GM21367 (cell line): ENCODE data around the gene ATF2.

Experiments
- ATAC-seq: cut with Tn5 transposase; IDR thresholded peaks from one replicate; pipeline ENCODE4 v1.9.1; 2021; ENCODE audit not compliant: unreplicated experiment

Gene ATF2

DNA sequence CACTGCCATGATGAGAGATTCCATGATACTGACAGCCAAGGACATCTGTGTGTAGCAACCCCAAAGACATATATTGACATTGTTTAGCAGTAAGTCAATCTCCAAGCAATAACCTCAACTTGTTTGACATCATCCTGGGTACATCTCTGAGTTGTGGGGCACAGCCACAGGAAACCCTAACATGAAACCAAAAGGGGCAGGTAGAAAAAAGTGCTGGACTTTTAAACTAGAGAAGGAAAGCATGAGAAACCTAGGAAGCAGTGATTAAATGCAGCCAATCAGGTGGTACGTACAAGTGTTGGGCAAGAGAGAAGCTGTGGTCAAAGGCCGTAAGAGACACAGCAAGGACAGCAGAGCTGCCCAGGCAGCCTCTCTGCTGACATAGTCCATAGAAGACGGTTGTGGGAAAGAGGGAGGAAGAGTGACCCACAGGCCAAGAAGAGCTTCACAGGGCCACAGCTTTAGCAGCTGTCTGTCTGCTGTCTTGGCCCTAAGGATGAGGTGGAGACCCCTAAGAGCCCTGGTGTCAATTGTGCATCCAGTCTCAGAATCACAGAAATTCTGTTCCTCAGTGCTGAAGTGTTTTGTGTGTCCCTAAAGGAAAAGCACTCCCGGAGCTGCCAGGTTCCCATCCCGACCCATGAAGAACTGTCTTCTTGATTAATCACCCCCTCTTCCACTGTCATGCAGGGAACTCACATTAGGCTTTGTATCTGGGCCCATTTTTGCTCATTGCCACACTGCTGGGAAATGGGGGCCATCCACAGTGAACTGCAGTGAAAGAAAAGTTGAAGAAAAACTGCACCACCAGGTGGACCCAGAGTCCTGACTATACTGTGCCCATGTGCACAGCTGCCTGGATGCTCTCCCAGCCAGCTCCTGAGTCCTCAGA, 137.4 kb downstream of the ATF2 start:
- ATAC-seq: peak; percentile 70

DNA sequence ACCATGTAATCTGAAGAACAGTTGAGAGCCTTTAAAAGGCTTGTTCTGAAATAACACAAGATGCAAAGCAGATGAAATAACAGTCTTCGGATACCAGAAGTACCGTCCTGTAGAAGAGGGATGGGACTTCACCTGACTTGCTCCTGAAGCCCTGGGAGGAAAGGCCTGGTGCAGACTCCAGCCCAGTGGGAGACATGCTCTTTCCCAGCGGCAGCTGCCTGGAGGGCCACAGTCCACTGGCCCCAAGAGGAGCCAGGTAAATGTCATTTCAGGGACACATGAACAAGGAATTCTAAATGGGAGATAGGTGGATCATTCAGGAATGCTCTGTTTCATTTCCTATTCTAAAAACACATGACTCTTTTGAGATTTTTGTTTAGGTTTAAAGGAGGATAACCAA, 140.2 kb downstream of the ATF2 start:
- ATAC-seq: no peak

DNA sequence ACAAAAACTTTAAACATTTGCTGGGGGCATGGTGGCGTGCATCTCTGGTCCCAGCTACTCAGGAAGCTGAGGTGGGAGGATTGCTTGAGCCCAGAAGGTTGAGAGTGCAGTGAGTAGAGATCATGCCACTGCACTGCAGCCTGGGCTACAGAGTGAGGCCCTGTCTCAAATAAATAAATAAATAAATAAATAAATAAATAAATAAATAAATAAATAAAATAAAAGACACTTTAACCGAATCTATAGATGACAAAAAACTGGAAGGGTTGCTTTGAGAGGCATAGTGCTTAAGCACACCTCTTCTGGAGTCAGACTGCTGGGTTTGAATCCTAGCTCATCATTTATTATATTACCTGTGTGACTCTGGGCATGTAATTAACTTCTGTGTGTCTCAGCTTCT, 141.6 kb downstream of the ATF2 start:
- ATAC-seq: no peak

DNA sequence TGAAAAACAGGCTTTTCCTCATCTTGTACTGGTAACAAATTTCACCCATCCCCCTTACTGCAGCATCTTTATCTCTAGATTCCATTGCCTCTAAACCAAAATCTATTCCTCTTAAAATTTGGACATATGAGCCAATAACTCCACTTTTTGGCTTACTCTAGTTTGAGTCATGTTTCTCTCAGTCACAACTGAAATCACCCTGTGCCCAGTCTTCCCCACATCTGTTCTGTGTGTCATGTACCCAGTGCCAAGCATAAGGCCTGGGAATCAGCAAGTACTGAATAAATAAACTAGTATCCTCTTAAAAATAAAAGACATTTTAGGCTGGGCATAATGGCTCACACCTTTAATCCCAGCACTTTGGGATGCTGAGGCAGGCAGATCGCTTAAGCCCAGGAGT, 142.1 kb downstream of the ATF2 start:
- ATAC-seq: no peak

DNA sequence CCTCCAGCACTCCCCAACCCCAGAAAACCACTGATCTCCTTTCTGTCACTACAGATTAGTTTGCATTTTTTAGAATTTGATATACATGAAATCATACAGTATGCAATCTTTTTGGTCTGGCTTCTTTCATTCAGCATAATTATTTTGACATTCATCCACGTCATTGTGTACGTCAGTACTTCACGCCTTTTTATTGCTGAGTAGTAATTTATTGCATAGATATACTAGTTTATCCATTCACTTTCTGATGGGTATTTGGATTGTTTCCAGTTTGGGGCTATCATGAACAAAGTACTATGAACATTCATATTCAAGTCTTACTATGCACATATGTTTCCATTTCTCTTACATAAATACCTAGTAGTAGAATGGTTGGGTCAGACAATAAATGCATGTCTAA, 142.8 kb downstream of the ATF2 start:
- no peak for ATAC-seq

DNA sequence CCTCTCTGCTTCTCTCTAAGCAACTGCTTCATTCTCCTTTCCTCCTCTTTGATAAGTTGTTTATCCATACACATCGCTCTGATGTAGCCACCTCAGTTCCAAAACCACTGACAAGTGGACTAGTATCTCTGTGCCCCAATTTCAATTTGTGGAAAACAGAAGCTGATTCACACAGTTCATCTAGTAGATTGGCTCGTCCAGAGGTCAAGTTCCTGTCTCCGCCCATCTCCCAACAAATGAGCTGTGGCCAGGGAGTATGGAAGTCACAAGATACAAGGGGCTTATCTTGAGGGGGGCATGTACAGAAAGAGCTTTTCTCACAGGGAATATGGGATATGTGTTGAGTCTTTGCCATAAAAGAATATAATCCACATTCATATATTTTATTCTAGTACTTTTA, 145.1 kb downstream of the ATF2 start:
- no peak for ATAC-seq
